C4-2B (cell line): Measurements from ENCODE around the gene TYRO3.

Experiments used
- H3K27ac ChIP-seq: fragments of 450-650 bp; 2 replicates; pipeline ENCODE4 v1.5.1; 2017
- ZFX ChIP-seq: fragments of 450-650 bp; IDR thresholded peaks from 2 replicates; pipeline ENCODE4 v1.6.1; 2017
- TF ChIP-seq, protein P1 (sequence below): fragments of 450-650 bp; conservative IDR thresholded peaks from 2 replicates; pipeline ENCODE4 v1.5.1; 2017; ENCODE audit warnings: mild to moderate bottlenecking

Gene TYRO3

DNA sequence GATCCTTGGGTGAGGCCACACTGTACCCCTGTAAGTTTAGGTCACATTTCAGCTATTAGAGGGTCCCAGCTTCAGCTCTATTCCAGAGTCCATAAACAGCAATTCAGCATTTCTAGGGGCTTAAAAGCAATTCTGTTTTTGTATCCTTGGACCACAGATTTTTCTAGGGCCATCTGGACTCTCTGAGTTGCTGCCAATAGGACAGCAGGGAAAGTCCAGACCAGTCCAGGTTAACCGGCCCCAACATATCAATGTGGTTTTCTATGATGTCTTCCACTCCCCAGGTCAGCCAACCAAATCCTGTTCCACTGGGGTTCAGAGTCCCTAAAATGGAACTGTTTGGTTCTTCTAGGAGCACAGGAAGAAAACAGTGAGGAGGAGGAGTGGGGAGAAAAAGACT lies 40.0 kb downstream of the TYRO3 start:
- H3K27ac ChIP-seq, result no peak overlapping the region
- no peak for TF ChIP-seq ZFX
- TF ChIP-seq, protein P1, sequence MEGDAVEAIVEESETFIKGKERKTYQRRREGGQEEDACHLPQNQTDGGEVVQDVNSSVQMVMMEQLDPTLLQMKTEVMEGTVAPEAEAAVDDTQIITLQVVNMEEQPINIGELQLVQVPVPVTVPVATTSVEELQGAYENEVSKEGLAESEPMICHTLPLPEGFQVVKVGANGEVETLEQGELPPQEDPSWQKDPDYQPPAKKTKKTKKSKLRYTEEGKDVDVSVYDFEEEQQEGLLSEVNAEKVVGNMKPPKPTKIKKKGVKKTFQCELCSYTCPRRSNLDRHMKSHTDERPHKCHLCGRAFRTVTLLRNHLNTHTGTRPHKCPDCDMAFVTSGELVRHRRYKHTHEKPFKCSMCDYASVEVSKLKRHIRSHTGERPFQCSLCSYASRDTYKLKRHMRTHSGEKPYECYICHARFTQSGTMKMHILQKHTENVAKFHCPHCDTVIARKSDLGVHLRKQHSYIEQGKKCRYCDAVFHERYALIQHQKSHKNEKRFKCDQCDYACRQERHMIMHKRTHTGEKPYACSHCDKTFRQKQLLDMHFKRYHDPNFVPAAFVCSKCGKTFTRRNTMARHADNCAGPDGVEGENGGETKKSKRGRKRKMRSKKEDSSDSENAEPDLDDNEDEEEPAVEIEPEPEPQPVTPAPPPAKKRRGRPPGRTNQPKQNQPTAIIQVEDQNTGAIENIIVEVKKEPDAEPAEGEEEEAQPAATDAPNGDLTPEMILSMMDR, result no peak

DNA sequence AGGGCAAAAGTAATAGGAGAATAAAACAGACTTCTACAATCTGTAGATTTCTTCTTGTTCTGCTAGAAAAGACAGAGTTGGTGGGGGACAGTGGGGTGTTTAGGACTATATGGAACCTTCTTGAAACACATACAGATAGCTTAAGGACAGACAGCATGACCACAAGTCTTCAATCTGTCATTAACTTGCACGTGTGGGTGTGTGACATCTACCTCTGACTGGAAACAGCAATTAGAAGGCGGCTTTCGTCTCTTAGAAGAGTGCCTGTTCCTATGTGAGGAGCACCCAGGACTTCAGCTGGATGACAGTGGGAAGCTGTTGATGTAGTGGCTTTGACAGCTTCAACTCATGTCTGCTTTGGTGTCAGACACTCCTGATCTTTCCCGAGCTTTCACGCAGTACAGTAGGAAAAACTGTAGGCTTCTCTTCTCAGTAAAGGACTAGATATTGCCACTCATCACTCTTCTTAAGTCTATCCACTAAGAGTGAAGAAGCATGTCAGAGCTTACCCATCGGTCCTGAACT lies 44.5 kb downstream of the TYRO3 start:
- H3K27ac ChIP-seq, result no peak overlapping the region
- TF ChIP-seq, protein P1, result no peak
- TF ChIP-seq ZFX, result no peak

DNA sequence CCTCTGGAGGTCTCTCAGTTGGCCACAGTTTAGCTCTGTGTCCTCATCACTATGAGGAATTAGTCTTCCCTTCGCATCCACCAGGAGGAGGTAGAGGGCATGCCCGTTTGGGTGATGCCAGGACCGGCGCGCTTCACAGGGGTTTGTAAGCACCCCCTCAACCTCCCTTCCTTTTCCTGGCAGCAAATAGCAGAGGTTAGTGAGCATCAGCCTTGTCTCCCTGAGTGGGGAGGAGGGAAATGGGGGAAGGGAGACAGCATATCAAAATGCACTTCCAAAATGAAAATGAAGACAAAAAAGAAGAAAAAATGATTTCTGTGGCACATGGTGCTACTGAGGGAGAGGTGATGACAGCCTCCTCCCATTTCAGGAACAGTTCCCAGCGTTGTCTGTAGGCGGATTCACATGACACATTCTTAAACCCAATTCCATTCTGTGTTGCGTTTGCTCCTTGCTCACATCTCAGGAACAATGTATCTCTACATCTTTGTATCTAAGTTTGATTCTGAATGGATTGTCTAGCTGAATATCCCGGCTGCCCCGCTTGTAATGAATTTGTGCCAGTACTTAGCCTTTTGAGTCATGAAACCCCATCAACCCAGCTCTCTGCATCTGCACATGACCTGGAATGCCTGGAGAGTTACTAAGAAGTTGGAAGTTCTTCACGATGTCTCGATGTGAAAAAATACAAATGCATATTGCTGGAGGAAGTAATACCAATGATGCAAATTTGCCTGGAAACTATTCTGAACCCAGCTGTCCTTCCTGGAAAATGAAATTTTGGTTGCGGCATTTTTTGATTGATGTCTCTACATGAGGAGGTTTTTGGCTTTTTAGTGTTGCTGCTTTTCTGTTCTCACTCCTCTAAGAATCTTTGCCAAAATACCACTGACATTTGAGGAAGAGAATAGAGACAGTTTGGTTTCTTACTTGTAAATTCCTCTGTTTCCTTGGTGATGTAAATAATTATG lies 45.2 kb downstream of the TYRO3 start:
- TF ChIP-seq ZFX, result no peak
- TF ChIP-seq, protein P1, result peak; percentile 94
- no peak overlapping the region for H3K27ac ChIP-seq

DNA sequence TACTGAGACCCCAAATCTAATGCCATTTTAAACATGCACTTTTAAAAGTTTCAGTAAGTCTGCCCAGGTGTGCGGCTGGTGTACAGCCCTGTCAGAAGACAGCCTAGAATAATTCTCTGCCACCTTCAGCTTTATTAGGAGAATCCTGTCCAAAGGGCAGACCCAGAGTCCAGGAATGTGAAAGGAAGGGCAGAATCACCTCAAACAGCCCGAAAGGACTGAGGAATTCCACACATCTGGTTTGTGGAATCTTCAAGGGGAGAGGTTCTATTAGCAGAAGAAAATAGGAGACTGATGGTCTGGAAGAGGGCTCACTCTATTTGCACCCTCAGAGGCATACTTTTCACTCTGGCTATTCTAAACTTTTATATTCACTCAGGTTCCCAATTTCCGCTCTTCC lies 46.6 kb downstream of the TYRO3 start:
- TF ChIP-seq, protein P1, result no peak
- no peak for TF ChIP-seq ZFX
- no peak overlapping the region for H3K27ac ChIP-seq

DNA sequence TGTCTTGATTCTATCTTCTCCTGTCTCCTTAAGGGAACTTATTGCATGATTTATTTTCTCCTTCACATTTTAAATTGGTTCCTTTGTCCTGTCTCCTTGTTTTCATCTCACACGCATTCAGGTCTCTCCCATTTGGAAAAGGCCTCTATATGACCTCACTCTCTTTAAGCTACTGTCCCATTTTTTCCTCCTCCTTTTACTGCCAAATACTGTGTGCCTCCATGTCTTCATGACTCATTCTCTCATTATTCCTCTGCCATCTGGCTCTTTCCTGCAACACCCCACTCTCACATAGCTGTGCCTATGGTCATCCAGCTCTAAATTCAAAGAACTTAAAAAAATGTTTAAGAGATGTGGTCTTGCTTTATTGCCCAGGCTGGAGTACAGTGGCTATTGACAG lies 48.0 kb downstream of the TYRO3 start:
- TF ChIP-seq, protein P1, result no peak
- no peak for TF ChIP-seq ZFX
- no peak overlapping the region for H3K27ac ChIP-seq

DNA sequence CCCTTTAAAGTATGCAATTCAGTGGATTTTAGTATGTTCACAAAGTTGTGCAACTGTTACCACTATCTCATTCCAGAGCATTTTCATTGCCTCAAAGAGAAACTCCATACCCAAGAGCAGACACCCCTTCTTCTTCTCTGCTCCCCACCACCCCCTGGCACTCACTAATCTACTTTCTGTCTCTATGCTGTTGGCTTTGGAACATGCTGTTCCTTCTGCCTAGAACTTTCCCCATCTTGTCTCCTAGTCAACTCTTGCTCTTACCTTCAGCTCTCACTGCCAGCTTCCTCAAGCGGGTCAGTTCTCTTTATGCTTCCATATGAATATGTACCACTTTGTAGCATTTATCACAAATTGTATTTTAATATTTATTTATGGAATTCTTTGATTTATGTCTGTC lies 50.1 kb downstream of the TYRO3 start:
- no peak overlapping the region for H3K27ac ChIP-seq
- TF ChIP-seq ZFX, result no peak
- TF ChIP-seq, protein P1, result no peak

DNA sequence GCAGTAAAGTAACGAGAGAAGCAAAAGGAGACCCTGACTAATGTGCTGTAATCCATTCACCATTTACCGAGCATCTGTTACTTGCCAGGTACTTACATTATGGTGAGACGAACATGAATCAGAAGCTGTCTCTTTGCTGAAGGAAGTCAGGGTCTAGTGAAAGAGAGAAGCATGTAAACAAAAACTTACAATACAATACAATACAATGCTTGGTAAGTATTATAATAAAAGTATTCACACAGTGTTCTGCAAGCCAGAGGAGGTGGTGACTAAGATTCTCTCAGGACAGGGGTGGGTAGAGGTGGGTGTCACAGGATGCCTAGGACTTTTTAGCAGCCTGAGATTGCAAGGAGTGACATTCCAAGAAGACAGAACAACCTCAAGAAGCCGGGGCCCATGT lies 51.0 kb downstream of the TYRO3 start:
- no peak overlapping the region for H3K27ac ChIP-seq
- TF ChIP-seq, protein P1, result no peak
- no peak for TF ChIP-seq ZFX
